SK-N-SH (cell line): ENCODE results near the gene AUTS2. TPM values are rescaled to one million over a fixed set of nuclear protein-coding genes. Genes with fewer than 3 reads are reported as not detected.

Experiments
- CTCF ChIA-PET: fragments of 300-600, 350-600 bp; formaldehyde crosslinking; extraction: SDS; loops from one replicate; lab custom pipeline; 2021; lab: Yijun Ruan, JAX
- POLR2A ChIA-PET: fragments of 350-600 bp; sonication (Branson Sonifier 250); formaldehyde crosslinking; extraction: SDS; loops from one replicate; lab custom pipeline; 2020; ENCODE audit warnings: antibody characterized with exemption, inconsistent platforms; lab: Yijun Ruan, JAX
- DNase-seq: peaks from one replicate; pipeline ENCODE4 v3.0.0; 2012
- H2AFZ ChIP-seq: fragments of 200-600 bp; sonication (generic); 2 replicates; pipeline ENCODE4 v1.8.1; 2016; ENCODE audit warnings: antibody characterized with exemption, mild to moderate bottlenecking, low read depth
- H3F3A ChIP-seq: fragments of 200-600 bp; sonication (generic); replicated peaks from 2 replicates; pipeline ENCODE3; 2016; ENCODE audit warnings: antibody characterized with exemption, mild to moderate bottlenecking; ENCODE audit not compliant: insufficient read depth
- H3K27ac ChIP-seq, 2 experiments: fragments of 200-500 bp in 1 of 2; fragments of 200-600 bp in 1 of 2; sonication (Bioruptor generic) in 1 of 2; sonication (generic), shearing (Covaris generic) in 1 of 2; 2 replicates each; pipeline versions ENCODE4 v1.5.1 to v1.6.1; 2014 to 2016; ENCODE audit warnings: low read depth in 2 of 2, inconsistent platforms in 1 of 2, low read length in 1 of 2, mild to moderate bottlenecking in 1 of 2, mixed read lengths in 1 of 2
- H3K27me3 ChIP-seq: fragments of 200-600 bp; sonication (generic), shearing (Covaris generic); 2 replicates; pipeline ENCODE4 v1.6.1; 2016; ENCODE audit warnings: mixed run types; ENCODE audit not compliant: insufficient read depth
- H3K36me3 ChIP-seq, 2 experiments: fragments of 200-500 bp in 1 of 2; fragments of 200-600 bp in 1 of 2; sonication (Bioruptor generic) in 1 of 2; sonication (generic) in 1 of 2; replicated peaks in 1 of 2; 2 replicates each; pipeline versions ENCODE3 to v1.5.1; 2014 to 2016; ENCODE audit warnings: low read length in 1 of 2, mild to moderate bottlenecking in 1 of 2; ENCODE audit not compliant: insufficient read depth in 2 of 2, control insufficient read depth in 1 of 2
- H3K4me1 ChIP-seq, 2 experiments: fragments of 200-500 bp in 1 of 2; fragments of 200-600 bp in 1 of 2; sonication (Bioruptor generic) in 1 of 2; sonication (generic), shearing (Covaris generic) in 1 of 2; 2 replicates each; pipeline versions ENCODE4 v1.5.1 to v1.6.1; 2014 to 2016; ENCODE audit warnings: low read depth in 1 of 2, low read length in 1 of 2, mixed run types in 1 of 2; ENCODE audit not compliant: insufficient read depth in 2 of 2, control insufficient read depth in 1 of 2
- H3K4me2 ChIP-seq: fragments of 200-600 bp; sonication (generic), shearing (Covaris generic); 2 replicates; pipeline ENCODE4 v1.6.1; 2017; ENCODE audit warnings: mixed run types
- H3K4me3 ChIP-seq, 2 experiments: fragments of 200-500 bp in 1 of 2; fragments of 200-600 bp in 1 of 2; sonication (Bioruptor generic) in 1 of 2; sonication (generic), shearing (Covaris generic) in 1 of 2; 2 replicates each; pipeline versions ENCODE4 v1.5.1 to v1.8.1; 2014 to 2016; ENCODE audit warnings: low read depth in 2 of 2, inconsistent platforms in 1 of 2, low read length in 1 of 2, mild to moderate bottlenecking in 1 of 2, mixed read lengths in 1 of 2, moderate library complexity in 1 of 2
- H3K79me2 ChIP-seq: fragments of 200-600 bp; sonication (generic); 2 replicates; pipeline ENCODE4 v1.8.1; 2017; ENCODE audit warnings: mild to moderate bottlenecking; ENCODE audit not compliant: insufficient read depth
- H3K9ac ChIP-seq: fragments of 200-600 bp; sonication (generic); 2 replicates; pipeline ENCODE4 v1.6.1; 2017; ENCODE audit warnings: mixed run types
- H3K9me2 ChIP-seq: fragments of 200-600 bp; sonication (generic); 2 replicates; pipeline ENCODE4 v1.6.1; 2017; ENCODE audit warnings: mixed run types
- H3K9me3 ChIP-seq: fragments of 200-600 bp; sonication (generic); 2 replicates; pipeline ENCODE4 v1.6.1; 2017; ENCODE audit warnings: mixed run types, mild to moderate bottlenecking, moderate library complexity
- H4K20me1 ChIP-seq: fragments of 200-600 bp; sonication (generic); 2 replicates; pipeline ENCODE4 v1.6.1; 2017; ENCODE audit warnings: mild to moderate bottlenecking, mixed run types; ENCODE audit not compliant: insufficient read depth
- CHD2 ChIP-seq: fragments of 150-350 bp; IDR thresholded peaks from 2 replicates; pipeline ENCODE4 v1.6.1; 2018; ENCODE audit warnings: low read length; ENCODE audit not compliant: partially characterized antibody
- EP300 ChIP-seq, 2 experiments: IDR thresholded peaks; 2 replicates each; pipeline versions ENCODE4 v1.4.0 to v1.6.1; 2012; ENCODE audit warnings: borderline replicate concordance in 1 of 2, low read depth in 1 of 2, low read length in 1 of 2
- FOSL2 ChIP-seq: IDR thresholded peaks from 2 replicates; pipeline ENCODE4 v1.4.0; 2012; ENCODE audit warnings: low read depth, mild to moderate bottlenecking, moderate library complexity, borderline replicate concordance
- GABPA ChIP-seq: IDR thresholded peaks from 2 replicates; pipeline ENCODE4 v1.4.0; 2012; ENCODE audit warnings: low read depth, mild to moderate bottlenecking
- GATA2 ChIP-seq: sonication (generic); formaldehyde crosslinking; IDR thresholded peaks from 2 replicates; pipeline ENCODE4 v1.5.0; 2020; ENCODE audit warnings: mild to moderate bottlenecking, missing genetic modification reagents
- IRF3 ChIP-seq: fragments of 150-350 bp; IDR thresholded peaks from 2 replicates; pipeline ENCODE4 v1.6.1; 2016; ENCODE audit warnings: mild to moderate bottlenecking, low read depth, low read length
- JUND ChIP-seq: IDR thresholded peaks from 2 replicates; pipeline ENCODE4 v1.4.0; 2012
- MAX ChIP-seq: IDR thresholded peaks from 2 replicates; pipeline ENCODE4 v1.4.0; 2012; ENCODE audit warnings: low read depth
- MXI1 ChIP-seq: IDR thresholded peaks from 2 replicates; pipeline ENCODE4 v1.6.1; 2012; ENCODE audit warnings: mild to moderate bottlenecking, low read depth, low read length, improper control_type of control experiment
- NFIC ChIP-seq: IDR thresholded peaks from 2 replicates; pipeline ENCODE4 v1.4.0; 2012; ENCODE audit warnings: borderline replicate concordance
- POLR2AphosphoS5 ChIP-seq: IDR thresholded peaks from 2 replicates; pipeline ENCODE4 v1.6.1; 2012; ENCODE audit warnings: low read depth, low read length
- RAD21 ChIP-seq: IDR thresholded peaks from 2 replicates; pipeline ENCODE4 v1.6.1; 2012; ENCODE audit warnings: mild to moderate bottlenecking, low read length
- RCOR1 ChIP-seq: fragments of 150-350 bp; IDR thresholded peaks from 2 replicates; pipeline ENCODE4 v1.6.1; 2017; ENCODE audit warnings: antibody characterized with exemption, low read length
- RFX5 ChIP-seq: IDR thresholded peaks from 2 replicates; pipeline ENCODE4 v1.6.1; 2012; ENCODE audit warnings: mild to moderate bottlenecking, improper control_type of control experiment, low read length
- RXRA ChIP-seq: IDR thresholded peaks from 2 replicates; pipeline ENCODE4 v1.4.0; 2012; ENCODE audit warnings: low read depth, mild to moderate bottlenecking, borderline replicate concordance
- SMC3 ChIP-seq: IDR thresholded peaks from 2 replicates; pipeline ENCODE4 v1.6.1; 2012; ENCODE audit warnings: low read depth, low read length, improper control_type of control experiment
- TCF12 ChIP-seq: IDR thresholded peaks from 2 replicates; pipeline ENCODE4 v1.4.0; 2012
- USF1 ChIP-seq: IDR thresholded peaks from 2 replicates; pipeline ENCODE4 v1.4.0; 2012; ENCODE audit warnings: low read depth, borderline replicate concordance
- WGBS: methylation state at CpG from one replicate; pipeline ENCODE4 v1.1.6; 2017; ENCODE audit warnings: low lambda C conversion rate; 5-methylcytosine and 5-hydroxymethylcytosine counted together
- polyA plus RNA-seq, 3 experiments: library from polyadenylated mRNA; depleted of rRNA; stranded (reverse); fragments of >200 nt; gene quantifications; 2 replicates each; pipeline ENCODE4 v1.2.3, GENCODE V29; 2012
- TF ChIP-seq, protein P1 (sequence below): fragments of 200-600 bp; sonication (generic); IDR thresholded peaks from 2 replicates; pipeline ENCODE4 v1.6.1; 2017; ENCODE audit warnings: antibody characterized with exemption, mild to moderate bottlenecking, moderate library complexity

AUTS2 gene
- polyA plus RNA-seq, 1 of the 3 experiments (the other 2 are of a cell fraction), result 15.6 TPM

DNA sequence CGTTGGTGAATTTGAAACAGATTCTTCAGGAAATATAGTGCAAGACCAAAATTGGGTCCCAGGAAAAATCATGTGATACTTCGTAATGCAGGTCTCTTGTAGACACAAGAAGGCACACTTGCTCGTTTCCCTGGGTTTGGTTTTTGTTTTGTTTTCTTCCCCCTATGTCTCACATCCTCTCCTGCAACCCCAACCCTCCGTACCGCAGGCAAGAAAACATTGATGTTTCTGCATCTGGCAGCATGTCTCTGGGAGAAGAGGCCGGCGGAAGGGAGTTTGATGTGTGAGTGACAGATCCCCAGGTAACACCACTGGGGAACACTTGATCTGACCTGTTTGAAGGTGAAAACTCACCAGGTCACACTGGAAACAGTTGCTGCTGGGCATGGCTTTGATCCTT lies 718.5 kb downstream of the AUTS2 start (continued):
- TF ChIP-seq MXI1 (no peak), GATA2 (CRISPR knock-in tag) (no peak), TCF12 (no peak), RCOR1 (no peak), RXRA (no peak), NFIC (no peak), USF1 (no peak), IRF3 (no peak), RAD21 (no peak), MAX (no peak)
- TF ChIP-seq, protein P1, sequence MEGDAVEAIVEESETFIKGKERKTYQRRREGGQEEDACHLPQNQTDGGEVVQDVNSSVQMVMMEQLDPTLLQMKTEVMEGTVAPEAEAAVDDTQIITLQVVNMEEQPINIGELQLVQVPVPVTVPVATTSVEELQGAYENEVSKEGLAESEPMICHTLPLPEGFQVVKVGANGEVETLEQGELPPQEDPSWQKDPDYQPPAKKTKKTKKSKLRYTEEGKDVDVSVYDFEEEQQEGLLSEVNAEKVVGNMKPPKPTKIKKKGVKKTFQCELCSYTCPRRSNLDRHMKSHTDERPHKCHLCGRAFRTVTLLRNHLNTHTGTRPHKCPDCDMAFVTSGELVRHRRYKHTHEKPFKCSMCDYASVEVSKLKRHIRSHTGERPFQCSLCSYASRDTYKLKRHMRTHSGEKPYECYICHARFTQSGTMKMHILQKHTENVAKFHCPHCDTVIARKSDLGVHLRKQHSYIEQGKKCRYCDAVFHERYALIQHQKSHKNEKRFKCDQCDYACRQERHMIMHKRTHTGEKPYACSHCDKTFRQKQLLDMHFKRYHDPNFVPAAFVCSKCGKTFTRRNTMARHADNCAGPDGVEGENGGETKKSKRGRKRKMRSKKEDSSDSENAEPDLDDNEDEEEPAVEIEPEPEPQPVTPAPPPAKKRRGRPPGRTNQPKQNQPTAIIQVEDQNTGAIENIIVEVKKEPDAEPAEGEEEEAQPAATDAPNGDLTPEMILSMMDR, result no peak
- TF ChIP-seq, all 33 proteins: peak for 0

- TF ChIP-seq FOSL2 (peak; percentile 5; the same call in 1 of the 2 replicates), CHD2 (no peak), RFX5 (no peak), JUND (peak; percentile 48), GABPA (no peak), EP300 (IDR thresholded peaks at IDR 0.05; ENCODE audit: borderline replicate concordance in 1 of 2, low read depth in 1 of 2, low read length in 1 of 2) (0 out of 4 replicates have a peak, but pooled peaks of 1 of the 2 experiments have one; percentile 22), TCF12 (peak; percentile 37; the same call in 1 of the 2 replicates), NFIC (no peak), POLR2AphosphoS5 (no peak), SMC3 (no peak)
- no peak overlapping the region for H2AFZ ChIP-seq
- no peaks in the 10 kb centered on the region for H4K20me1 ChIP-seq
- WGBS, result 73% methylated on average over 2 of the region's 2 CpGs
- no peaks in the 10 kb centered on the region for H3K27me3 ChIP-seq
- H3K79me2 ChIP-seq, result no peaks in the 10 kb centered on the region
- no peak for DNase-seq
- no peak overlapping the region for H3K9ac ChIP-seq
- no peaks in the 10 kb centered on the region for H3F3A ChIP-seq
- H3K4me1 ChIP-seq, result peaks cover 11 to 12% of the 10 kb centered on the region in 2 experiments; a peak in 3 of 4 replicates
- ChIA-PET POLR2A (no interaction called here), CTCF (no interaction called here)
- H3K9me3 ChIP-seq, result no peaks in the 10 kb centered on the region
- peak overlapping the region; percentile 2 to 56; a peak in 1 of 4 replicates for H3K27ac ChIP-seq
- H3K9me2 ChIP-seq, result no peaks in the 10 kb centered on the region
- no peak overlapping the region for H3K4me2 ChIP-seq
- H3K4me3 ChIP-seq, result no peak overlapping the region
- no peaks in the 10 kb centered on the region for H3K36me3 ChIP-seq
Measured at GRCh38 chr7:70317356-70317755, 719.1 kb downstream of the AUTS2 start.
